Measurements from ENCODE around the gene NPY4R2.
"Not testable (repeated sequence)": the region's sequence is repeated elsewhere in the genome, so short reads cannot be mapped to it uniquely, and the experiment has no call there.

Gene NPY4R2

GRCh38 chr10:47918475-47918874, at the start of gene NPY4R2:
NPY4R2 (plus strand) TSS chr10:47918662; CDS start chr10:47921988, 3,326 bp downstream.
- DNase-seq = not testable (repeated sequence)

DNA sequence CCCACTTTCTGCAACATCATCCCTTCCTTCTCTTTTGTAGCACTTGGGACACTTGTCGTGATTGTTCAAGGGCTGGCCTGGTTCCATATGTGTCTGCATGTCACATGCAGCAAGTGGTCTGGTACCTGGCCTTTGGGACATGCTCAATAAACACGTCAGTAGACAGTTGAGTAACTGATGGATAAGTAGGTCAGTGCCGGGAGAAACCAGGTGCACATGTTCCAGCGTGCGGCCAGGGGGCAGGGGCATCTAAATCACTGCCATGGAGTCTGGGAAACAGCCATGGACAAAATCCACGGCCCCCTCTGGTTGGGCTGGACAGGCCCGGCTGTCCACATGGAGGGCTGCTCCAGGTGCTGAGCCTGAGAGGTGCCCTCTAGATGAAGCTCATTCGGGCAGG, 47.6 kb upstream of the NPY4R2 start:
- DNase-seq = not testable (repeated sequence)

DNA sequence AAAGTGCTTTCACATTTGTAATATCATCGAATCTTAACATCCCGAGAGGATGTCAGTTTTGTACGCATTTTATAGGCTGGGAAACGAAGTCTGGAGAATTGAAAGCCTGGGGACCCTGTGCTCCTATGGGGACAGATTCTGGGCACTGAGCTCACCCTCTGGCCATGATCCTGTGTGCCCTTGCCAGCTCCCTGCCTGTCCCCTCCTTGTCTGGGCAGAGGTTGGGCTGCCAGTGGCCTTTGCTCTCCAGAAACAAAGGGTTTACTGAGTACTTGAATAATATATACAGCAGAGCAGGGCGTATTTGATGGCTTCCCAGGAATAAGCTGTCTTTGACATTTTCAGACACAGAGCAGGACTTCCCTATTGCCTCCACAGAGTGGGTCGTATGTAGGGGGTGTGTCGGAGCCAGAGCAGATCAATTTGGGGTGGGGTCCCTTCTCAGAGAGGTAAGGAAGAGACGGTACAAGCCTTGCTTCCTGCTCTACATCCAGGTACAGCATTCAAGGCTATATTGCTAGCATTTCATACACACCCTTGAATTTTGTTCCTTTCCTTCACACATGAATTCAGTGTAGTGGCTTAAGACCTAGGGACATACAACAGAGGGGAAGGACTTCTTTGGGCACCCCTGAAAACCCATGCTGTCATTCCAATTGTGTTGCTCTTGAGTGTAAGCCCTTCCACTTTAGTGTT, 46.8 kb upstream of the NPY4R2 start:
- DNase-seq = not testable (repeated sequence)

DNA sequence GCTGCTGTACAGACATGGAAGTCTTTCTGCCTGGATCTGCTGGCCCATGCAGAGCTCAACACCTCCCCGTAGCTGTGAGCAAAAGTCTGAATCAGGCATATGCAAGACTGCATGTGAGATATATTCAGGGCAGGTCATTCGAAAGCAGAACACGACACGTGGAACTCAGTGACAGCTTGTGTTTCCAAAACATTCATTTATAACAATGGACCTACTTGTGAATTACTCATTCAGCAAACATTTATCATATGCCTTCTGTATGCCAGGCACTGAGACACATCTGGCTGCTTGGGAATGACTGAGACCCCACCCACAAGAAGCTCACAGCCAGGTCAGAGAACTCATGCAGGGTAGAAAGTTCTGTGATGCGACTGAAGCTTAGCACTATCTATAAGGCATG, 46.2 kb upstream of the NPY4R2 start:
- DNase-seq = not testable (repeated sequence)

DNA sequence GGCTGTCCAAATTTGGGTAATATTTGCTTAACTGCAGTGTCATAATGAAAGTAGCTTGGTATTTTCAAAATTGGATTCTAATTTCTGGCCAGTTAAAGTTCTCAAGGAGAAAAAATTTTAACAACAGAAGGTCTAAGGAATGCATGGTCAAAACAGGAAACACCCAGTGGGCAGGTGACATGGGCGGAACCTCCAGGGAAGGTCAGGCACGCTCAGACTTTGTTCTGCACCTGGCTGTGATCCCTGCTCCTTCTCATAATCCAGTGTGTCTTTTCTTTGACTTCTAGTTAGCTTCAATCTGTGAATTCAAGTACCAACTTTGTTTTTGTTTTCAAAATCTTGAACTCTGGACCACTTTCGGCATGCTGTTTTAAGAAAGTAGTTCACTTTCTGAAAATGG, 34.2 kb upstream of the NPY4R2 start:
- not testable (repeated sequence) for DNase-seq

DNA sequence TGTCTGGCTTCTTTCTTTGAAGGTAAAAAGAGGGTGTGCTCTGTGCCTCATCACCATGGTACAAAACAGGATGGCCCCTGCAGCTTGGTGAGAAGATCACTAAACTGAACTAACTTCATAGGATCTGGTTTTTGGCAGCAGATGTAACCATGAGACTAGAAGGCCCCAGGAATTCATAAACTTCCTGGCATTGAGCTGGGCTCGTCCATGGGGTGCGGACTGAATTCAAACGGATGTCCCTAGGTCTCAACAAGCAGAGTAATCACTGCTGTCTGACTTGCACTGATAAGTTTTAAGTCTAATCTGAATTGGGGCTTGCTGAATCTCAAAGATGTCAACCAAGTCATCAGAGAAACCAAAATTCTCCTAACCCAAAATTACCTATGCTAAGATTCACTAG, 33.5 kb upstream of the NPY4R2 start:
- DNase-seq = not testable (repeated sequence)

DNA sequence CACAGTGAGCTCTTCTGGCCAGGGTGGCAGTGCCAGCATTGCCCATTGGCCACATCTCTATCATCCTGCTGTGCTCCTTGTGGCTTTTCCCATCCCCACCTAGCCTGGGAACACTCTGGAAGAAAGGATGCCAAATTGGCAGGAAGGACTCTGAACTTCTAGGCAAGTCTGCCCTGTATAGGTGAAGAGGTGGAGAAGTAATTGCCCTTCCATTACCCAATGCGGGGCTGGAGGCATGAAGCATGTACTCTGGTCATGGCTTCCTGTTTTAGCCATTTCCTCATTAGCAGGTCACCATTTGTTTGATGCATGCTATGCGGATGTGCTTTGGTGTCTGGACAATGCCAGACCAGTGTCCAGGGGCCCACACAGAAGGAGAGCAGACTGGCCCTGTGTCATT, 32.1 kb upstream of the NPY4R2 start:
- DNase-seq = not testable (repeated sequence)

DNA sequence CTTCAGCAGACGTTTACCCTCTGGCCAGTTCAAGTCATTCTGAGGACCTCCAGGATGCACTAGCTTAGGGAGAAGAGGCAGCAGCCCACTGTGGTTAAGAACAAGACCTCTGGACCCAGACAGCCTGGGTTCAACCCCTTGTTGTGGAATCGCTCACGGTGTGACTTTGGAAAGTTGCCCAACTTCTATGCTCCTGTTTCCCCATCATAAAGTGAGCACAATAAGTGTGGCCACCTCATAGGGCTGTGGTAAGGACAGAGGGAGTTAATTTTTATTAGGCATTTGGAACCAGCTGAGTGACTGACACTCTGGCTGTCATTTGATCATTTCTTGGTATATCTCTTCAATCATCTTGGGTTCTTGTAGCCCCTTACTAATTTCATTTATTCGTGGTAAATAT, 31.6 kb upstream of the NPY4R2 start:
- DNase-seq = not testable (repeated sequence)

DNA sequence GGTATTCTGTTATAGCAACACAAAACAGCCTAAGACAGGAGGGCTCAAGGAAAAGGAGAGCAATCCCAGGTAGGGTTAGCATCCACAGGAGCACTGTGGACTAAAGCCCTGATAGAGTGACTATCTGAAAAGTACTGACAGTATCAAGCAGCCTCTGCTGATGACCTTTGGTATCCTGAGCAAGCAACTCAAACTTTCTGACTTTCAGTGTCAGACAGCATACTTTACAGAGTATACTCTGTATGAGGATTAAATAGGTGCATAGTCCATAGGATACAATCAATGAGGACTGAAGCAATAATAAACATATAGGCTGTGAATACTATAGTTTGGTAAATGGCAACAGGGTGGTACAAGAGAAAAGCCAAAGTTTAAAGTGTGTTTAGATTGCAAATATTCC, 27.7 kb upstream of the NPY4R2 start:
- DNase-seq = not testable (repeated sequence)

DNA sequence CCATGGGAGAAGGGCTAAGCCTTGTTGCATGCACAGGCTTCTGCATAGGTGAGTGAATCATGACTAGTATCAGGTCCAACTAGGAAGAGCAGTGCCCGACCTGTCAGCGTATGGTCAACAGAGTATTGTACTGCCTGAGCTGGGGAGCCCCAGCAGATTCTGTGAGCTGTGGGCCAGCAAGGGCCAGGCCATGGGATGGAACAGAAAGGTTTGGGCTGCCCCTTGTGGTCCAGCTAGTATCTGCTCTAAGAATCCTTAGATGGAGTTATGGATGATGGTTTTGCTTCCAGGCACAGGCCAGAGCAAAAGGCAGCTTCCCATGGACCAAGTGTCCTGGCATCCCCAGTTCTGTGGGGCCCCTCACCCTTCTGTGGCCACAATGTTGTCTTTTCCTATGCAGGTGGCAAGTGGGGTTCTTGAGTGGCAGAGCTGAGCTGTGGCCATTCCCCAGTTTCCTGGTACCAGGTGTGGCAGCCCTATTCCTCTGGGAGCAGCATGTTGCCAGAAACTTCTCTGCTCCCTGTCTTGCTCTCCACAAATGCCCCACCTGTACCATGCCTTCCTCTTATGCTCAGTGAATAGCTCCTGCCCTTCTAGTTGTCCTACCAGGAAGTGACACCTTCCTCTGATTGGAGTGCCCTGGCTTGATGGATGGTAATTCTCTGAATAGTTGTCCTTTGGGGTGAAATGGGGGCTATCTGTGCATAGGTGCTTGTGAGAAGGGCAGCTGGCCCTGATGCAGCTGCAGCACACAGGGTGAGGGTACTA, 25.8 kb upstream of the NPY4R2 start:
- DNase-seq = not testable (repeated sequence)

GRCh38 chr10:47894571-47894970, 23.9 kb upstream of the NPY4R2 start:
- DNase-seq = not testable (repeated sequence)

GRCh38 chr10:47897813-47898212, 20.6 kb upstream of the NPY4R2 start:
- not testable (repeated sequence) for DNase-seq

DNA sequence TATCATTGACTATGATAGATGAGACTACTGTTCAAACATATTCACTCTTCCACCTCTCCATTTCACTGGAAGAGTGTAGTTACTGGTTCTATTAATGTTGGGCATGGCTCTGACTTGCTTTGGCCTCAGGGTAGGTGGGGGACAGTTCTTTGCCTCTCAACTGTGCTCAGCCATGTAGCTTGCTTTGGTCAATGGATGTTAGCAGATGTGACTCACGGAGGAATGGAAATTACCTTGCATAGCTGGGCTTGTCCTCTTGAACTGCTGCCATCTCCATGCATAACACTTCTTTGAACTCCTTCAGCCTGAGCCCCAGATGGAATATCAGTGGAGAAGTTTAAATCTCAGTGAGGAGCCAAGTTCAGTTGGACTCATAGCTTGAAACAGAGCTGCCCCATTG, 9.1 kb upstream of the NPY4R2 start:
- not testable (repeated sequence) for DNase-seq

GRCh38 chr10:47910486-47910885, 8.0 kb upstream of the NPY4R2 start:
- DNase-seq = not testable (repeated sequence)

GRCh38 chr10:47914052-47914451, 4.4 kb upstream of the NPY4R2 start:
- not testable (repeated sequence) for DNase-seq

GRCh38 chr10:47915849-47916548, 2.5 kb upstream of the NPY4R2 start:
- not testable (repeated sequence) for DNase-seq

DNA sequence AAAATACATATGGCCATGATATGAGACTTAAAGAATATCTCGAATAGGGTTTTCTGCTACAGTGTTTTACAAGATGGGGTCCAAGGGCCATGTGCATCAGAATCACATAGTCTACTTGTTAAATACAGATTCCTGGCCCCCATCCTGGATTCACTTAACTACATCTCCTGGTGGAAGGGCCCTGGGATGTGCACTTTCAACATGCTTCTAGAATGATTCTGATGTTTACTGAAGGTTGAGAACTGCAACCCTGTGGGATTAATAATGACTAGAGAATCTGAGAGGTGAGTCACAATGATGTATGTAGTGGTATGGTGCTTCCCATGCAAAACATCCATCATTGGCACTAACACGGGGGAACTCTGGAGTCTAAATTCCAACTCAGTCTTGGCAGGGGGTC, 2.1 kb downstream of the NPY4R2 start:
- DNase-seq = not testable (repeated sequence)

- DNase-seq = not testable (repeated sequence)
These were observed 4.0 kb downstream of the NPY4R2 start for GRCh38 chr10:47922503-47922902.

DNA sequence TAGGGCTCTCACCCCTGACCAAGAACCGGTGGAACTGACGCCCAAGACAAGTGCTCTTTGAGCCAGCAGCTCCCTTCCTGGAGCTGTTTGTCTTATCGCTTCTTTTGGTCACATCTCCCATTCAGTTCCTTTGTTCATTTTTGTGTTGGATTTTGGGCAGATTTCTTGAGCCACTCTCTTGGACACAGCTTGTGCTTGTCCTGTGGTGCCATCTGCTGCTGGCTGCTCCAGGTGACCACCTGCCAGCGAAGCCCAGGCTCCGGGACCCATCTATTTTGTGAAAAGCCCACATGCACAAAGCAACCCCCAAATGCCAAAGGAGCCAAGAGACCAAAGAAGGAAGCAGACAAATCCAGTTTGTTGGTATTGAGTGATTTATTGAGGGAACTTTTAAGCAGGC, 6.2 kb downstream of the NPY4R2 start:
- not testable (repeated sequence) for DNase-seq

DNA sequence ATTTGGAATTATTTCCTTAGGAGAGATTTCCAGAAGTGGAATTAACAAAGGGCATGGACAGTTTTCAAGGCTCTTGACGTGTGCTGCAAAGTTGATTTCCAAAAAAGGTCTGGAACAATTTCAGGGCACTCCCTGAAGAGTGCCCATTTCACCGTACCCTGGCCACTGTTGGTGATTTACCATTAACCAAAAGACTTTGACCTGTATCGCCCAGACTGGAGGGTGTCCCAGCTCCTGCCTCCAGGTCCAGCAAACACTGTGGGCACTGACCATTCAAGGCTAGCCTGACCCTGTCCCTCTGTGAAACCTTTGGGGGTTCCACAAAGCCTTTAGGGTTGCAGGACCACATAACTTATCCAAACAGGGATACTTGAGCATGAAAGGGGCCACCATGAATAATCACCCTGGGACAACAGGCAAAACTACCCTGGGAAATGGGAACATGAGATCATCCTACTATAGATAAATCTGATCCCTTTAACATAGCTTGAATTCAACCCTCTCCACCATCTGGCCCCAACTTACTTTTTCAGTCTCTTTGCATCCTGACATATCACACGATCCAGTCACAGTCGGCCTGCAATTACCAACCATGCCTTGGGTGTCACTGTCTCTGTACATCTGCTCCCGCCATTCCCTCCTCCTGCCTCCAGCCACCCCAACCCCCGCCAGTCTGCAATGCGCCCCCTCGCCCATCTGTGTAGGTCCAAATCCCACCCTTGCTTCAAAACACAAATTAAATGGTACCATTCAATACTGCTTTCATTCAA, 8.9 kb downstream of the NPY4R2 start:
- not testable (repeated sequence) for DNase-seq

DNA sequence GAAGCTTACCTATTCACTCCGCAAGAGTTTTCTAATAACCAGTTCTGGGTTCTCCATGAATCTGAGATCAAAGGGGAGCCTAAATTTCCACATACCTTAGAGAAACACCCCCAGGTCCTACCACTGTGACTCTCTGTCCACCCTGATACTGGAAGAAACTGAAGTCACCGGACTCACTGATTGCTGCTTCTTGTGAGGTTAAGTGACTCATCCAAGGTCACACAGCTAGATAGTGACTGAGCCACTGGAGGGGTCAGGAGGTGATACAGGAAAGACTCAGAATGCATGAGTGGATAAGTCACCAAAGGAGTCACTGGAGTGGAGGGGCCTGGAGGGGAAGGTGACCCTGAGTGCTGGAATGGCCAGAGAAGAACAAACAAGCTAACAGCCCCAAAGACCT, 9.8 kb downstream of the NPY4R2 start:
- DNase-seq = not testable (repeated sequence)

GRCh38 chr10:47932824-47933223, 14.4 kb downstream of the NPY4R2 start:
- not testable (repeated sequence) for DNase-seq

- not testable (repeated sequence) for DNase-seq
These were observed 15.0 kb downstream of the NPY4R2 start for GRCh38 chr10:47933462-47933861.
